ENCODE measurements around the gene CRELD2. TPM values are rescaled to one million over a fixed set of nuclear protein-coding genes. Genes with fewer than 3 reads are reported as not detected.

CRELD2 gene
- total and polyA plus RNA-seq, 2 experiments from 2014 or later: 35.7 to 47.7 TPM

DNA sequence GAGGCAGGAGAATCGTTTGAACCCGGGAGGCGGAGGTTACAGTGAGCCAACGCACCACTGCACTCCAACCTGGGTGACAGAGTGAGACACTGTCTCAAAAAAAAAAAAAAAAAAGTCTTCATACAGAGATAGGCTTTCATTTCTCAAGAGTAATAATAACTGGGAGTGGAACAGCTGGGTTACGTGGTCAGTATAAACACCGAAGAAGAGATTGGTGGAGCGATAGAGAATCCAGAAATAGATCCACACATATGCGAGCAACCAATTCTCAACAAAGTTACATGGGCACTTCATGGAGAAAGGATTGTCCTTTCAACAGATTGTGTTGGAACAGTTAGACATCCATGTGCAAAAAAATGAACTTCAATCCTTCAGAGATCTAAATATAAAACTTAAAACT lies 40.2 kb upstream of the CRELD2 start:
- H2AFZ ChIP-seq: no peak overlapping the region
- no peak overlapping the region for H3K27ac ChIP-seq (ENCODE audit: low read depth)
- H3K27ac Mint-ChIP-seq: no peak overlapping the region
- no peaks in the 10 kb centered on the region for H3K9me2 ChIP-seq (ENCODE audit: insufficient read depth)
- no peak for DNase-seq (ENCODE audit: low spot score)
- no peaks in the 10 kb centered on the region for H3K36me3 ChIP-seq (ENCODE audit: insufficient read depth)
- H3K4me1 ChIP-seq (ENCODE audit: insufficient read depth): no peaks in the 10 kb centered on the region
- H3K79me2 ChIP-seq (replicated peaks; ENCODE audit: insufficient read depth): peaks cover 91% of the 10 kb centered on the region
- TF ChIP-seq ZNF114 (CRISPR knock-in tag; IDR thresholded peaks at IDR 0.05) (no peak), JUNB (IDR thresholded peaks at IDR 0.05; ENCODE audit: unreplicated experiment) (no peak), POLR2AphosphoS5 (IDR thresholded peaks at IDR 0.05; ENCODE audit: low read depth) (no peak), EZH2 (IDR thresholded peaks at IDR 0.05; ENCODE audit: low read depth, unreplicated experiment) (no peak), CREB1 (CRISPR knock-in tag; IDR thresholded peaks at IDR 0.05; ENCODE audit: low read depth) (no peak), ZNF331 (CRISPR knock-in tag; IDR thresholded peaks at IDR 0.05; ENCODE audit: low read depth) (no peak), STAT1 (IDR thresholded peaks at IDR 0.05; ENCODE audit: unreplicated experiment) (no peak), EZH2phosphoT487 (IDR thresholded peaks at IDR 0.05; ENCODE audit: unreplicated experiment) (no peak), ETS1 (IDR thresholded peaks at IDR 0.05) (no peak), ZNF462 (CRISPR knock-in tag; IDR thresholded peaks at IDR 0.05) (no peak), NANOG (IDR thresholded peaks at IDR 0.05; ENCODE audit: borderline replicate concordance) (no peak)
- TF ChIP-seq, protein P1, sequence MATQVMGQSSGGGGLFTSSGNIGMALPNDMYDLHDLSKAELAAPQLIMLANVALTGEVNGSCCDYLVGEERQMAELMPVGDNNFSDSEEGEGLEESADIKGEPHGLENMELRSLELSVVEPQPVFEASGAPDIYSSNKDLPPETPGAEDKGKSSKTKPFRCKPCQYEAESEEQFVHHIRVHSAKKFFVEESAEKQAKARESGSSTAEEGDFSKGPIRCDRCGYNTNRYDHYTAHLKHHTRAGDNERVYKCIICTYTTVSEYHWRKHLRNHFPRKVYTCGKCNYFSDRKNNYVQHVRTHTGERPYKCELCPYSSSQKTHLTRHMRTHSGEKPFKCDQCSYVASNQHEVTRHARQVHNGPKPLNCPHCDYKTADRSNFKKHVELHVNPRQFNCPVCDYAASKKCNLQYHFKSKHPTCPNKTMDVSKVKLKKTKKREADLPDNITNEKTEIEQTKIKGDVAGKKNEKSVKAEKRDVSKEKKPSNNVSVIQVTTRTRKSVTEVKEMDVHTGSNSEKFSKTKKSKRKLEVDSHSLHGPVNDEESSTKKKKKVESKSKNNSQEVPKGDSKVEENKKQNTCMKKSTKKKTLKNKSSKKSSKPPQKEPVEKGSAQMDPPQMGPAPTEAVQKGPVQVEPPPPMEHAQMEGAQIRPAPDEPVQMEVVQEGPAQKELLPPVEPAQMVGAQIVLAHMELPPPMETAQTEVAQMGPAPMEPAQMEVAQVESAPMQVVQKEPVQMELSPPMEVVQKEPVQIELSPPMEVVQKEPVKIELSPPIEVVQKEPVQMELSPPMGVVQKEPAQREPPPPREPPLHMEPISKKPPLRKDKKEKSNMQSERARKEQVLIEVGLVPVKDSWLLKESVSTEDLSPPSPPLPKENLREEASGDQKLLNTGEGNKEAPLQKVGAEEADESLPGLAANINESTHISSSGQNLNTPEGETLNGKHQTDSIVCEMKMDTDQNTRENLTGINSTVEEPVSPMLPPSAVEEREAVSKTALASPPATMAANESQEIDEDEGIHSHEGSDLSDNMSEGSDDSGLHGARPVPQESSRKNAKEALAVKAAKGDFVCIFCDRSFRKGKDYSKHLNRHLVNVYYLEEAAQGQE (IDR thresholded peaks at IDR 0.05; ENCODE audit: unreplicated experiment): no peak
- TF ChIP-seq, protein P2, sequence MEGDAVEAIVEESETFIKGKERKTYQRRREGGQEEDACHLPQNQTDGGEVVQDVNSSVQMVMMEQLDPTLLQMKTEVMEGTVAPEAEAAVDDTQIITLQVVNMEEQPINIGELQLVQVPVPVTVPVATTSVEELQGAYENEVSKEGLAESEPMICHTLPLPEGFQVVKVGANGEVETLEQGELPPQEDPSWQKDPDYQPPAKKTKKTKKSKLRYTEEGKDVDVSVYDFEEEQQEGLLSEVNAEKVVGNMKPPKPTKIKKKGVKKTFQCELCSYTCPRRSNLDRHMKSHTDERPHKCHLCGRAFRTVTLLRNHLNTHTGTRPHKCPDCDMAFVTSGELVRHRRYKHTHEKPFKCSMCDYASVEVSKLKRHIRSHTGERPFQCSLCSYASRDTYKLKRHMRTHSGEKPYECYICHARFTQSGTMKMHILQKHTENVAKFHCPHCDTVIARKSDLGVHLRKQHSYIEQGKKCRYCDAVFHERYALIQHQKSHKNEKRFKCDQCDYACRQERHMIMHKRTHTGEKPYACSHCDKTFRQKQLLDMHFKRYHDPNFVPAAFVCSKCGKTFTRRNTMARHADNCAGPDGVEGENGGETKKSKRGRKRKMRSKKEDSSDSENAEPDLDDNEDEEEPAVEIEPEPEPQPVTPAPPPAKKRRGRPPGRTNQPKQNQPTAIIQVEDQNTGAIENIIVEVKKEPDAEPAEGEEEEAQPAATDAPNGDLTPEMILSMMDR (conservative IDR thresholded peaks at IDR 0.05; ENCODE audit: low read depth in 2 of 2): no peak
- peaks cover 48% of the 10 kb centered on the region for H3K36me3 Mint-ChIP-seq (ENCODE audit: low read depth)
- H3K27me3 ChIP-seq (ENCODE audit: insufficient read depth): no peaks in the 10 kb centered on the region
- ATAC-seq: no peak
- peaks cover 19% of the 10 kb centered on the region for H3K9me3 Mint-ChIP-seq
- no peaks in the 10 kb centered on the region for H3F3A ChIP-seq (replicated peaks; ENCODE audit: low read depth)
- H3K4me1 Mint-ChIP-seq: peaks cover 10% of the 10 kb centered on the region; the same call in 2 of the 3 replicates
- peaks cover 6% of the 10 kb centered on the region for H3K27me3 Mint-ChIP-seq (ENCODE audit: insufficient read depth, low read depth, poor library complexity)
- peaks cover 28% of the 10 kb centered on the region for H4K20me1 ChIP-seq (replicated peaks; ENCODE audit: insufficient read depth)
- H3K4me2 ChIP-seq: no peak overlapping the region
- no peak overlapping the region for H3K4me3 Mint-ChIP-seq
- no peak overlapping the region for H3K4me3 ChIP-seq

All from GM23338 (cell line).